GM19193 (cell line): ENCODE data around the gene API5.

Source experiments
- POLR2A ChIP-seq: IDR thresholded peaks from 4 replicates; pipeline ENCODE4 v1.6.1; 2011; ENCODE audit not compliant: insufficient read depth, insufficient read length; ENCODE audit errors: extremely low read depth

Gene API5

DNA sequence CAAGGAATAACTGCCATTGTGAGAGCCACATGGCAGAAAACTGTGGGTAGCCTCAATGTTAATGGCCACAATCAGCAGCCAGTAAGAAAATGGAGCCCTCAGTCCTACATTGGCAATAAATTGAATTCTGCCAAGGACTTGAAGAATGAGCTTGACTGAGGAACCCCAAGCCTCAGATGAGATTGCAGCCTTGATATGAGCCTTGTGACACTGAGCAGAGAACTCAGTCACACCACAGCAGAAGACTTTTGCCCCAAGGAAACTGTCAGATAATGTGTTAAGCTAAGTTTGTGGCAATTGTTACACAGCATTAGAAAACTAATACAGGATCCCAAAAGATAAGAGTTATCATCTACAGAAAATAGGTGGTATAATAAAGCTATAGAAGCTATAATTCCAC, 44.5 kb downstream of the API5 start:
- no peak for TF ChIP-seq POLR2A

GRCh38 chr11:43358279-43358800, 46.5 kb downstream of the API5 start:
- TF ChIP-seq POLR2A: no peak

DNA sequence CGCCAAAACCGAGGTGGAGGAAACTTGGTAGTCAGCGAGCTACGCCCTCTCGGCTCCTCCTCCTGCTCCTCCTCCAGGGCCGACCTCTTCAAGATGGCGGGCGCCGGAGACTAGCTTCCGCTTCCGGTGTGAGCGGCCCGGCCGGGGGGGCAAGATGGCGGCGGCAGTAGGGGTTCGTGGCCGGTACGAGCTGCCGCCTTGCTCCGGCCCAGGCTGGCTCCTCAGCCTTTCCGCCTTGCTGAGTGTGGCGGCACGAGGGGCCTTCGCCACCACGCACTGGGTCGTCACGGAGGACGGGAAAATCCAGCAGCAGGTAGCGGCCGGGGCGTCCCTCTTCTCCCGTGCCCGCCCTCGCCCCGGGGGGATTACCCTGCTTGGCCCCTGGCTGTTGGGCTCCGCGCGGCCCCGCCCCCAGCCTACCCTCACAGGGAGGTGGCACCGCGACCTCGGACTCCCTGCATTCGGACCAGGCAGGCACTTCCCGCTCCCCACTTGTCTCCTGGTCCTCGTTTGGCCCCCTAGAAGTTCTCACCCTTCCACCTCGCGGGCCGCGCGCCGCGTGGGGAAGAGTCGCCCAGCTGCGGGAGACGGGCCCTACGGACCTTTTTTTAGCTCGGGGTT, 47.1 kb downstream of the API5 start, which contains the start of gene TTC17:
TTC17 (plus strand) TSS at position 120 of the 621 bp plus-strand sequence; CDS start at position 155, 35 bp downstream.
- TF ChIP-seq POLR2A: peak; percentile 98

DNA sequence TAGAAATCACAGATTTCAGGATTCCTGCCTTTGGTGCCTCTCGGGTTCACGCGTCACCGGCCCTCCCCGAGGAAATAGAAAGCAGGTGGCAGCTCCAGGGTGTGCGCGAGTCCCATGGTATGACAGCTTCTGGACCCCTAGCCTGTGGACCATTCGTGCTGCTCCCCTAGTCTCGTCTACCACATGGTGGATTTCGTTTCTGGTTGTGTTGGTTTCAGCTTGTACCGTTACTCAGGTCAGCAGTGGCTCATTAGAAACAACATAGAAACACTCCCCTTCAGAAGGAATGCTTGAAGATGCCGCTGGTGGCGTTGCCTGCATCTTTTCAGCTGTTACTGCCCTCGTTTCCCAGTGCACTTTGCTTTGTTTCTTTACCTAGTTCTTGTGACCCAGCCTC, 47.6 kb downstream of the API5 start:
- TF ChIP-seq POLR2A: no peak

DNA sequence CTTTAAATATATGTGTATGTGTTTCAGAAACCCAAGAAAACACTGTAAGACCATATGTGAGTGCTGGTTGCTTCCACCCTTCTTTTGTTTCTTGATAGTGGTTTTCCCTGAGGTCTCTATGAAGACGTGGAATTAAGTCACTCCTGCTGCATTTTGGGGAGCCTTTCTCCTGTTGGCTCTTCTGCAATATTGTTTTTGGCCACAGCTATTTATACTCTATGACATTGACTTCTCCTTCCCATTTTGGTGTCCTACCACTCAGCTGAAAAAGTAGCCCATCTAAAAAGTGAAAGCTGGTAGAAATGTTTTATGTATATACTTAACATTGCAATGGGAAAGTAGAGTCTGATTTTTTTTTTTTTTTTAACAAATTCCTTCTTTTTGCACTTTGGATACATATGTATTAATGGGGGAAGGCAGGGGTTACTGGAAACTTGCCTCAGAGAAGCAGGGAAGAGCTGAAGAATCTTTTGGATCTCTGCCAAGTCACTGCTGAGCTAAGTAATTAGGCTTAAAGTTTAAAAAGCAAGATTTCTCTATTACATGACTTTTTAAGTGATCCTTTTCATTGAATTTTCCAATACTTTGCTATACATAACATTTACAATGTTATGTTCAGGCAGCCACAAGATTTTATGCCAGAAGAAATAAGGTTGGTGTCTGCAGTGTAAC, 48.7 kb downstream of the API5 start:
- TF ChIP-seq POLR2A: no peak

DNA sequence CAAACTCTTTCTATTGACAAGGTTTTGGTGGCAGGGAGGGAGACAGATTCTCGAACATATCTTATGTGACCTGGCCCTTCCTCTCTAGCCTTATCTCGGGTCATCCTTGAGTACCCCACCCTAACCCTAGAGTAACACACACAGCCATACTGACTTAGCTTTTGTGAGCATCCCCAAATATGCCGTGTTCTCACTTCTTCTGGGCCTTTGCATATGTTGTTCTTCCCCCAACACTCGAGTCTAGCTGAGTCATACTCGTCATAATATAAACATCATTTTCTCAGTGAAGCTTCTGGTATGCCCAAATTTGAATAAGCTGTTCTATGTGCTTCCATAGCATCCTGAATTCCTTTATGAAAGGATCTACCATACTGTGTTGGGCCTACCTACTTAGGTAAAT, 54.9 kb downstream of the API5 start:
- no peak for TF ChIP-seq POLR2A

DNA sequence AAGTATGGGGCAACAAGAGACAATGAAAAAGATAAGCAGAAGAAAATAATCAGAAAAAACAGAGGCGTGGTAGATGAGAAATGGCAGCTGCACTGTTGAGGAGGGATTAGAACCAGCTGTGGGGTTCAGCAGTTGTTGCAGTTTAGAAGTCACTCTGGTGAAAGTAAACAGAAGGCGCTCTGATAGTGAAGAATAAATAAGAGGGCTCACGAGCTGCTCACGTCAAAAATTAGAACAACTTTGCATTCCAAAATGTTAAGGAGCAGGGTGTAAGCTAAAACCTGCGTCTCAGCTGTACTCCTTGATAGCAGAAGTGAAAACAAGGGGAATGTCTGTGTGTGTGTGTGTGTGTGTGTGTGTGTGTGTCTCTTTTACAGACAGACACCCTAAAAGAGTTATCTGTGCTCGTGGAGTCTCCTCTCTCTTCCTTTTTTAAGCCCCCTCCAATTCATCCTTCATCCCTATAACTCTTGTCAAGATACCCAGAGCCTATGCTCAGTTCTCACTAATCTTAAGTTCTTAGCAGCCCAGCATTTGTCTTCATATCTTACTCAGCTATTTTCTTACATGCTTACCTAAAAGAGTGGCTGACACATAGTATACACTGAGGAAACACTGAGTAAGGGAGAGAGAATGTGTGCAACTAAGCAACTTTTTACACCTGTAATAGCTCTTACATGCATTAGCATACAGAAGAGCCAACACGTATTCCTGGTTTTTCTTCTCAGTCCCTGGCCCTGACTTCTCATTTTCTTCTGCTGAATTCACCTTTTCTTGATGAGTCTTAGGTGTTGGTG, 55.8 kb downstream of the API5 start:
- TF ChIP-seq POLR2A: no peak

DNA sequence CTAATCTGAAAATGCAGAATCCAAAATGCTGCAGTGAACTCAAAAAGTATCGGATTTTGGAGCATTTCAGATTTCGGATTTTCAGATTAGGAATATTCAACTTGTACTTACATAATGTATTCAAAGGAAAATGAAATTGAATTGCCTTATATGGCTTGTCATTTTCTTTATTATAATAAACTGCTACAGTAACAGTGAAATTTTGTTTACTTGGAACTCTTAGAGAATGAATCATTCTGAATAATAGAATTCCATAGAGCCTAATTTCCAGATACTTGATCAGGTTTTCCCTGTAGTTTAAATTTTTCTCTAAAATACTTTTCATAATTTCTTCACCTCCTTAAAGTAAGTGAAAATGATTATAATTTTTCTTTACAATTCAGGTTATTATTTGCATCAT, 64.3 kb downstream of the API5 start:
- TF ChIP-seq POLR2A: no peak

DNA sequence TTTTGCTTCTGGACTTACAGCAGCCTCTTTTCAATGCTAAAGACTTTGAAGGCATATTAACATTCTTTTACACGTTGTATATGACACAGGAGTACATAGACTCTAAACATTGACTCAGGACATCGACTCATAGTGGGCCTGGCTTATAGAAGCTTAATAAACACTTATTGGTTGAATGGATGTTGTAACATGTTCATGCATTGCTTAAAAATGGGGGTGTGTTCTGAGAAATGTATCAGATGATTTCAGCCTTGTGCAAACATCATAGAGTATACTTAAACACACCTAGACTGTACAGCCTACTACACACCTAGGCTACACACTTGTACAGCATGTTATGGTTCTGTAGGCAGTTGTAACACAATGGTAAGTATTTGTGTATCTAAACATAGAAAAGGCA, 64.8 kb downstream of the API5 start:
- TF ChIP-seq POLR2A: no peak

- TF ChIP-seq POLR2A: no peak
Measured at GRCh38 chr11:43377389-43377788, 65.6 kb downstream of the API5 start.

- no peak for TF ChIP-seq POLR2A
Measured at GRCh38 chr11:43378897-43379296, 67.1 kb downstream of the API5 start.

GRCh38 chr11:43381802-43382201, 70.0 kb downstream of the API5 start:
- TF ChIP-seq POLR2A: no peak

DNA sequence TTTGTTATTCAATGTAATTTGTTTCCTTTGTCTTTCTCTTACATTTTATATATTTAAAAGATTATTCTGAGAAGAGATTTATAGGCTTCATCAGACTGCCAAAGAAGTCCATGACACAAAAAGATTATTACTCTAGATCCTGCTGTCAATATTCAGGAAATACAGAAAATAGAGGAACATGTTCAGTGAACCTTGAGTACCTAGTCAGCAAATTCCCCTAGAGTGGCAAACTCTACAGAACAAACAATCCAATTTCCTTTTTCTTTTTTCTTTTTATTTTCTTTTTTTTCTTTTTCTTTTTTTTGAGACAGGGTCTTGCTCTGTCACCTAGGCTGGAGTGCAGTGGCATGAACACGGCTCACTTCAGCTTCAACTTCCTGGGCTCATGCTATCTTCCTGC, 70.8 kb downstream of the API5 start:
- no peak for TF ChIP-seq POLR2A

GRCh38 chr11:43384393-43384792, 72.6 kb downstream of the API5 start:
- TF ChIP-seq POLR2A: no peak

GRCh38 chr11:43392713-43393112, 80.9 kb downstream of the API5 start:
- TF ChIP-seq POLR2A: no peak
